HL-60 (cell line): ENCODE results near the gene NKAIN2.

Source experiments
- DNase-seq, 2 experiments: peaks; one replicate each; pipeline ENCODE4 v3.0.0-alpha.2; 2010 to 2020; ENCODE audit warnings: low read depth in 1 of 2, low spot score in 1 of 2
- H3K27ac ChIP-seq: fragments of 250-450 bp; sonication (Bioruptor Pico); replicated peaks from 2 replicates; pipeline ENCODE4 v1.5.1; 2020; ENCODE audit warnings: mild to moderate bottlenecking, moderate library complexity
- H3K27me3 ChIP-seq: fragments of 250-450 bp; sonication (Bioruptor Pico); 2 replicates; pipeline ENCODE4 v1.5.1; 2021; ENCODE audit warnings: mild to moderate bottlenecking, moderate library complexity; ENCODE audit not compliant: insufficient read depth, poor library complexity, severe bottlenecking
- H3K4me3 ChIP-seq: replicated peaks from 2 replicates; pipeline ENCODE4 v1.5.1; 2011; ENCODE audit warnings: mild to moderate bottlenecking, control low read depth, low read length; ENCODE audit not compliant: insufficient read depth
- GABPA ChIP-seq: IDR thresholded peaks from 2 replicates; pipeline ENCODE4 v1.6.1; 2012; ENCODE audit warnings: low read depth
- POLR2AphosphoS5 ChIP-seq: IDR thresholded peaks from 2 replicates; pipeline ENCODE4 v1.6.1; 2012; ENCODE audit warnings: low read depth
- SPI1 ChIP-seq: IDR thresholded peaks from 2 replicates; pipeline ENCODE4 v1.6.1; 2012; ENCODE audit warnings: low read depth, mild to moderate bottlenecking, borderline replicate concordance
- TF ChIP-seq, protein P1 (sequence below): IDR thresholded peaks from one replicate; pipeline ENCODE4 v1.5.1; 2011; ENCODE audit warnings: low read length, control low read depth, inconsistent platforms; ENCODE audit not compliant: insufficient read depth
- TF ChIP-seq, protein P2 (sequence below): IDR thresholded peaks from 2 replicates; pipeline ENCODE4 v1.6.1; 2012; ENCODE audit warnings: low read depth; ENCODE audit not compliant: insufficient replicate concordance

Gene NKAIN2

DNA sequence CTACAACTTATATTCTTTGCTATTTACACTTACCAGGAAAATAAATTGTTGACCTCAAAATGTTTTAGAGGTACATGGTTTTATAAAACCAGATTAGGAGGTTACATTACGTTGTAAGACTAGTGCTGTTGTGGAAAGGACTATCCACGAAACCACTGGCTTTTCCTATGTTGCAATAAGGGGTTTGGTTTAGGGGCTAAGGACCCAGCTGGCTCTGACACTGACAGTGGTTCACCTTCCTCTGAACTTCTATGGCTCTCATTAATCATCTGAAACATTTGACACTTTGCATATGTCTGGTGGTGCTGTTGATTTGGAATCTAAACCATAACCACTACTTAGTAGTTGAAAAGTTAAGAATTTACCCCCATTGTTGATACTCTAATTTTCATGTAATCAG lies 186.7 kb downstream of the NKAIN2 start:
- Histone ChIP-seq H3K4me3 (no peak overlapping the region), H3K27me3 (no peaks in the 10 kb centered on the region), H3K27ac (no peak overlapping the region)
- DNase-seq = no peak
- TF ChIP-seq, protein P1, sequence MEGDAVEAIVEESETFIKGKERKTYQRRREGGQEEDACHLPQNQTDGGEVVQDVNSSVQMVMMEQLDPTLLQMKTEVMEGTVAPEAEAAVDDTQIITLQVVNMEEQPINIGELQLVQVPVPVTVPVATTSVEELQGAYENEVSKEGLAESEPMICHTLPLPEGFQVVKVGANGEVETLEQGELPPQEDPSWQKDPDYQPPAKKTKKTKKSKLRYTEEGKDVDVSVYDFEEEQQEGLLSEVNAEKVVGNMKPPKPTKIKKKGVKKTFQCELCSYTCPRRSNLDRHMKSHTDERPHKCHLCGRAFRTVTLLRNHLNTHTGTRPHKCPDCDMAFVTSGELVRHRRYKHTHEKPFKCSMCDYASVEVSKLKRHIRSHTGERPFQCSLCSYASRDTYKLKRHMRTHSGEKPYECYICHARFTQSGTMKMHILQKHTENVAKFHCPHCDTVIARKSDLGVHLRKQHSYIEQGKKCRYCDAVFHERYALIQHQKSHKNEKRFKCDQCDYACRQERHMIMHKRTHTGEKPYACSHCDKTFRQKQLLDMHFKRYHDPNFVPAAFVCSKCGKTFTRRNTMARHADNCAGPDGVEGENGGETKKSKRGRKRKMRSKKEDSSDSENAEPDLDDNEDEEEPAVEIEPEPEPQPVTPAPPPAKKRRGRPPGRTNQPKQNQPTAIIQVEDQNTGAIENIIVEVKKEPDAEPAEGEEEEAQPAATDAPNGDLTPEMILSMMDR = no peak
- TF ChIP-seq, protein P2, sequence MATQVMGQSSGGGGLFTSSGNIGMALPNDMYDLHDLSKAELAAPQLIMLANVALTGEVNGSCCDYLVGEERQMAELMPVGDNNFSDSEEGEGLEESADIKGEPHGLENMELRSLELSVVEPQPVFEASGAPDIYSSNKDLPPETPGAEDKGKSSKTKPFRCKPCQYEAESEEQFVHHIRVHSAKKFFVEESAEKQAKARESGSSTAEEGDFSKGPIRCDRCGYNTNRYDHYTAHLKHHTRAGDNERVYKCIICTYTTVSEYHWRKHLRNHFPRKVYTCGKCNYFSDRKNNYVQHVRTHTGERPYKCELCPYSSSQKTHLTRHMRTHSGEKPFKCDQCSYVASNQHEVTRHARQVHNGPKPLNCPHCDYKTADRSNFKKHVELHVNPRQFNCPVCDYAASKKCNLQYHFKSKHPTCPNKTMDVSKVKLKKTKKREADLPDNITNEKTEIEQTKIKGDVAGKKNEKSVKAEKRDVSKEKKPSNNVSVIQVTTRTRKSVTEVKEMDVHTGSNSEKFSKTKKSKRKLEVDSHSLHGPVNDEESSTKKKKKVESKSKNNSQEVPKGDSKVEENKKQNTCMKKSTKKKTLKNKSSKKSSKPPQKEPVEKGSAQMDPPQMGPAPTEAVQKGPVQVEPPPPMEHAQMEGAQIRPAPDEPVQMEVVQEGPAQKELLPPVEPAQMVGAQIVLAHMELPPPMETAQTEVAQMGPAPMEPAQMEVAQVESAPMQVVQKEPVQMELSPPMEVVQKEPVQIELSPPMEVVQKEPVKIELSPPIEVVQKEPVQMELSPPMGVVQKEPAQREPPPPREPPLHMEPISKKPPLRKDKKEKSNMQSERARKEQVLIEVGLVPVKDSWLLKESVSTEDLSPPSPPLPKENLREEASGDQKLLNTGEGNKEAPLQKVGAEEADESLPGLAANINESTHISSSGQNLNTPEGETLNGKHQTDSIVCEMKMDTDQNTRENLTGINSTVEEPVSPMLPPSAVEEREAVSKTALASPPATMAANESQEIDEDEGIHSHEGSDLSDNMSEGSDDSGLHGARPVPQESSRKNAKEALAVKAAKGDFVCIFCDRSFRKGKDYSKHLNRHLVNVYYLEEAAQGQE = no peak
- TF ChIP-seq GABPA = no peak
- no peak for TF ChIP-seq SPI1

DNA sequence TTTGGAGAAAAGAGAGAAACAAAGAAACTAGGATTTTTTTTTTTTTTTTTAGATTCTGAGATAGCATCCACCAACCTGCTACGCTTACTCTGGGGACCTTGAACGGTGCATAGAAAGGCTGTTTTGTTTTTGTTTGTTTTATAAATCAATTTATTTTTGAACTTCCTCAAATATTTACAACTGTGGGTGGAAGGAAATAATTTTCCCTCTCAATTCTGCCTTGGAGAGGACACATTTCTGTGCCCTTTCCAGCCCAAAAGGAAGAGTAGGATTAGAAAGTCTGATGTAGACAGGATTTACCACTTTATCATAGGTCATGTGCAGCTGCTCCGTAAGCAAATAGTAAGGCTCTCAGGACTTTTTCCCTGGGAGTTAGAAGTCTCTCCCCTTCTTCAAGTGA lies 190.5 kb downstream of the NKAIN2 start:
- no peak overlapping the region for H3K27ac ChIP-seq
- TF ChIP-seq SPI1 (no peak), POLR2AphosphoS5 (no peak), GABPA (no peak)
- TF ChIP-seq, protein P2 = no peak
- TF ChIP-seq, protein P1 = no peak
- H3K27me3 ChIP-seq = no peaks in the 10 kb centered on the region
- no peak for DNase-seq
- no peak overlapping the region for H3K4me3 ChIP-seq

DNA sequence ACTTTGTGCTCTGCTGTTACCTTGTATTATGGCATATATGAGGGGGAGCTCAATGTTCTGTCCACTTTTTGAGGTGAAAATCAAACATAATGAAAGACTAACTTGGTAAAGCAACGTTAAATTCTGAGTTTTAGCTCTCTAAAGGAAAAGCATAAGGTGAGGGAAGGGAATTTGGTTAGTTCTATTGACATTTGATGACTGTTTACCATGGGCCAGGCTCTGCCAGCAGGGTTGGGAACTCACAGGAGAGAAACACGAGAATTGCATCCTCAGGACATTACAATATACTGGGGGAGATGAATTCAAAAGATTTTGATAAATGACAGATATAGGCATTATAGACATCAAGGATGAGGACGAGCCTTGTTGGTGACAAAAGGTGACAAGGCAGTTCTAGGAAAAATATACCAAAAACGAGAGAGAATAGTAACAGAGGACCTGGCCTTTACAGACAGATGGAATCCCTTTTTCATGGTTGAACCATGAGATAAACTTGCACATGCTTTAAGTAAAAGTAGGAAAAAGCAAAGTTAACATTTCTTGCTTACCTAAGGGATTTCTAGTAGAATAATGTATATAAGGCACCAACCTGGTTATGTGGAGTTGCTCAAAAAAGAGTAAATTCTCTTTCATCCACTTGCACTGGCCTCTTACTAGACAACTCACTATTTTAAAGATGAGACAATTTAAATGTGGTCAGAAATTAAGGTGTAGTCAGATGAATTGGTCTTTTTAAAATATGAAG lies 191.4 kb downstream of the NKAIN2 start:
- Histone ChIP-seq H3K27ac (no peak overlapping the region), H3K27me3 (no peaks in the 10 kb centered on the region), H3K4me3 (no peak overlapping the region)
- no peak for DNase-seq
- TF ChIP-seq, protein P1 = no peak
- no peak for TF ChIP-seq GABPA
- no peak for TF ChIP-seq POLR2AphosphoS5
- TF ChIP-seq, protein P2 = no peak
- no peak for TF ChIP-seq SPI1
